Heart left ventricle (tissue), 16 donors: ENCODE results near the gene RSRC2. TPM values are rescaled to one million over a fixed set of nuclear protein-coding genes. Genes with fewer than 3 reads are reported as not detected.

Experiments used
- ATAC-seq, 4 donors: fragments of 200-7000 bp; cut with Tn5 transposase; one replicate each; pipeline ENCODE4 v1.9.1; 2020 to 2022; ENCODE audit warnings: moderate library complexity in 4 of 4, mild to moderate bottlenecking in 3 of 4, moderate number of reproducible peaks in 1 of 4
- DNase-seq, 5 donors: peaks; one replicate each; pipeline ENCODE4 v3.0.0-alpha.2; 2020
- H3K27ac ChIP-seq, 12 donors: fragments of 200-600 bp; sonication (generic) in 4 of 12; one replicate each; pipeline versions ENCODE4 v1.5.0 to v1.8.0; 2016 to 2022; ENCODE audit warnings: mild to moderate bottlenecking in 2 of 12
- H3K27me3 ChIP-seq, 9 donors: fragments of 200-600 bp; sonication (generic) in 2 of 9; one replicate each; pipeline versions ENCODE4 v1.5.1 to v1.8.0; 2016 to 2022; ENCODE audit warnings: mild to moderate bottlenecking in 3 of 9
- H3K36me3 ChIP-seq, 9 donors: fragments of 200-600 bp; sonication (generic) in 2 of 9; one replicate each; pipeline versions ENCODE4 v1.5.0 to v1.8.0; 2018 to 2022; ENCODE audit warnings: mild to moderate bottlenecking in 2 of 9
- H3K4me1 ChIP-seq, 12 donors: fragments of 200-600 bp; sonication (generic) in 4 of 12; one replicate each; pipeline versions ENCODE4 v1.5.0 to v1.8.0; 2016 to 2022; ENCODE audit warnings: mild to moderate bottlenecking in 3 of 12
- H3K4me3 ChIP-seq, 12 donors: fragments of 200-600 bp; sonication (generic) in 4 of 12; one replicate each; pipeline versions ENCODE4 v1.5.0 to v1.8.0; 2017 to 2022; ENCODE audit warnings: mild to moderate bottlenecking in 9 of 12, moderate library complexity in 4 of 12
- H3K9me3 ChIP-seq, 12 donors: fragments of 200-600 bp; sonication (generic) in 4 of 12; one replicate each; pipeline versions ENCODE4 v1.5.0 to v1.8.0; 2016 to 2022; ENCODE audit warnings: mild to moderate bottlenecking in 1 of 12
- POLR2A ChIP-seq, 2 donors: fragments of 450-650 bp; IDR thresholded peaks; one replicate each; pipeline ENCODE4 v1.6.1; 2017; ENCODE audit warnings: antibody characterized with exemption in 2 of 2, mild to moderate bottlenecking in 2 of 2, moderate library complexity in 2 of 2
- WGBS, 4 donors: extraction: QIAGEN DNeasy Blood & Tissue Kit in 2 of 4; methylation state at CpG; one replicate each; pipeline versions ENCODE4 v1.1.5 to v1.1.7; 2013 to 2018; 5-methylcytosine and 5-hydroxymethylcytosine counted together
- intact Hi-C, 10 donors: fragments of 100-400 bp; cut with DNase I; formaldehyde crosslinking; loops; one replicate each; pipeline versions ENCODE4 v1.11.1 to v1.14.2; 2022
- polyA plus RNA-seq, 2 donors: library from polyadenylated mRNA; stranded (reverse); fragments of 200-250 nt; gene quantifications; one replicate each; pipeline ENCODE4 v1.2.3, GENCODE V29; 2013
- total RNA-seq, 9 donors: library from RNA; depleted of rRNA in 2 of 9; stranded (reverse); fragments of >200 nt in 2 of 9; fragmentation: NEBNext Ultra II Directional in 3 of 9; extraction: Animal tissue kit (Norgen Biotek cat#: 25700) in 3 of 9; gene quantifications; one replicate each; pipeline versions ENCODE4 v1.1.0 to v1.2.4, GENCODE V29; 2016 to 2023
- TF ChIP-seq, protein P1 (sequence below), 12 donors: fragments of 200-600 bp; sonication (generic) in 4 of 12; IDR thresholded peaks; one replicate each; pipeline versions ENCODE4 v1.5.0 to v1.8.0; 2018 to 2022; ENCODE audit warnings: antibody characterized with exemption in 12 of 12, mild to moderate bottlenecking in 5 of 12
- donor health status: ischemic (EF 13 %, LVEDD 7.1; RV severe dilation, severe dysfunction).
- donor health status: healthy with polysubstance abuse.
- donor health status: DM: no; HTN: yes; CAD: no.
- donor health status: DM: no; HTN: no; CAD: no.
- donor health status: ischemic (EF 25% LVEDD 6.9; RV normal size, moderate dysfunction).
- donor health status: ischemic (EF 25% LVEDD 5.7; RV mildly dilated, moderate dysfunction).
- donor health status: healthy.
- donor health status: DM: yes; HTN: yes; CAD: no.
- donor health status: ischemic (EF 35%, LVEDD 5.7; RV mildly dilated, moderate dysfunction).
- donor health status: nonischemic (EF 11% LVEDD 7.7; RV severe dilation, severe dysfunction).
- donor health status: DM: yes; HTN: yes; CAD: no.
- donor health status: PGD.
- donor health status: ischemic (EF 29% LVEDD 5.4; RV normal size, mild dysfunction).
- donor health status: nonischemic (EF 23%, LVEDD 6.1; RV moderate dilation, normal function).

The RSRC2 gene
- total and polyA plus RNA-seq, 11 donors: 31.1 to 46.5 (median 35.3) TPM

DNA sequence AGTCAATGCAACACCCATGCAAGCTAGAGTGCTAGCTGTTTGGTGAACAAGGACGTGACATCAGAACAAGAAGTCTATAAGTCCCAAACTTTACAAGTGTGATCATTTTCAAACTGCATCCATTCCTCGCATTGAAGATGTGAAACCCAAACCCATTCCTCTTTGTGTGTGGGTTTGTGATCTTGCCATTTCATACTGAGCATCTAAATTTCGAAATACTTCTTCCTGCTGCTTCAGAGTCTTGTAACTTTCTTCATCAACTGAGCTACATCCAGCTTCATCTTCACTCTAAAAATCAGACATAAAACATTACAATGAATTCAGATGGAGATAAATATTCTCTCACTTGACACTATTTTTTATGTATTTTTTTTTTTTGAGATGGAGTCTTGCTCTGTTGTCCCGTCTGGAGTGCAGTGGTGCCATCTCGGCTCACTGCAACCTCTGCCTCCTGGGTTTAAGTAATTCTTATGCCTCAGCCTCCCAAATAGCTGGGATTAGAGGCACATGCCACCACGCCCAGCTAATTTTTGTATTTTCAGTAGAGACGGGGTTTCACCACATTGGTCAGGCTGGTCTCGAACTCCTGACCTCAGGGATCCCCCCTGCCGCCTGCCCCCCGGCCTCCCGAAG, 21.2 kb downstream of the RSRC2 start:
- no peak overlapping the region for H3K4me3 ChIP-seq
- H3K36me3 ChIP-seq: peaks cover 0 to 85% (median 80%) of the 10 kb centered on the region in 9 donors
- 85 to 91% (median 89%) methylated on average over 11 of the region's 11 CpGs for WGBS, 4 donors
- no peak for TF ChIP-seq POLR2A (IDR thresholded peaks at IDR 0.05)
- TF ChIP-seq, protein P1, sequence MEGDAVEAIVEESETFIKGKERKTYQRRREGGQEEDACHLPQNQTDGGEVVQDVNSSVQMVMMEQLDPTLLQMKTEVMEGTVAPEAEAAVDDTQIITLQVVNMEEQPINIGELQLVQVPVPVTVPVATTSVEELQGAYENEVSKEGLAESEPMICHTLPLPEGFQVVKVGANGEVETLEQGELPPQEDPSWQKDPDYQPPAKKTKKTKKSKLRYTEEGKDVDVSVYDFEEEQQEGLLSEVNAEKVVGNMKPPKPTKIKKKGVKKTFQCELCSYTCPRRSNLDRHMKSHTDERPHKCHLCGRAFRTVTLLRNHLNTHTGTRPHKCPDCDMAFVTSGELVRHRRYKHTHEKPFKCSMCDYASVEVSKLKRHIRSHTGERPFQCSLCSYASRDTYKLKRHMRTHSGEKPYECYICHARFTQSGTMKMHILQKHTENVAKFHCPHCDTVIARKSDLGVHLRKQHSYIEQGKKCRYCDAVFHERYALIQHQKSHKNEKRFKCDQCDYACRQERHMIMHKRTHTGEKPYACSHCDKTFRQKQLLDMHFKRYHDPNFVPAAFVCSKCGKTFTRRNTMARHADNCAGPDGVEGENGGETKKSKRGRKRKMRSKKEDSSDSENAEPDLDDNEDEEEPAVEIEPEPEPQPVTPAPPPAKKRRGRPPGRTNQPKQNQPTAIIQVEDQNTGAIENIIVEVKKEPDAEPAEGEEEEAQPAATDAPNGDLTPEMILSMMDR (IDR thresholded peaks at IDR 0.05): no peak
- H3K9me3 ChIP-seq: no peaks in the 10 kb centered on the region
- H3K4me1 ChIP-seq: peaks cover 0 to 15% (median 5%) of the 10 kb centered on the region in 12 donors
- DNase-seq (no peak), ATAC-seq (no peak)
- no peaks in the 10 kb centered on the region for H3K27me3 ChIP-seq
- intact Hi-C loops: loop anchor here in 1 of 10 donors (2.0 kb wide), 1 partner anchor 21 kb away; no protein-coding TSS in a partner anchor
- H3K27ac ChIP-seq: no peak overlapping the region

GRCh38 chr12:122503783-122504590, 22.7 kb downstream of the RSRC2 start:
- no peak overlapping the region for H3K27ac ChIP-seq

DNA sequence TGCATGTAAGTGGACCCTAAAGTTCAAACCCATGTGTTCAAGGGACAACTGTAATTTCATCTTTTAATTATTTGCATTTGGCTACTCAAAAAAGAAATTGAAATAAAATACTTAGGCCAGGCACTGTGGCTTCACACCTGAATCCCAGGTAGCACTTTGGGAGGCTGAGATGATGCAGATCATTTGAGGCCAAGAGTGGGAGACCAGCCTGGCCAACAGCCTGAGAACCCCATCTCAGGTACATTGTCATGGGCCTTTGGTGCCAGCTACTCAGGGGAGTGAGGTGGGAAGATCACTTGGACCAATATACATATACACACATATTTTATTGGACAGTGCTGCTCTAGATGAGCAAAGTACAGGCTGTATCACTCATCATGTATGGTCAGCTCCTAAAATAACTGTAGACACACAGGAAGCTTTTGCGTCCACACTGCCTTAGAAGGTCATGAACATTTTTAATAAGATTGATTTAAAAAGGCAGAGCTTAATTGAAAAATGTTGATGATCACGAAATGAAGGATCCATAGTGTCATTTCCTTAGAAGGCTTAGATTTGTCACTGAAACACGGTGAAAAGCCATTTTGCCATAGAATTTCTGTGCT, 23.5 kb downstream of the RSRC2 start:
- ATAC-seq (no peak), DNase-seq (no peak)
- intact Hi-C loops: loop anchor here in 1 of 10 donors (5.0 kb wide), 1 partner anchor 249 kb away; the partner anchor contains the start of gene DENR
- WGBS, 4 donors: 78 to 85% (median 83%) methylated on average over 3 of the region's 3 CpGs
- Histone ChIP-seq H3K27ac (no peak overlapping the region), H3K4me1 (peaks cover 0 to 29% (median 19%) of the 10 kb centered on the region in 12 donors), H3K4me3 (no peak overlapping the region), H3K36me3 (peaks cover 0 to 63% (median 57%) of the 10 kb centered on the region in 9 donors), H3K9me3 (no peaks in the 10 kb centered on the region), H3K27me3 (no peaks in the 10 kb centered on the region)
- no peak for TF ChIP-seq POLR2A (IDR thresholded peaks at IDR 0.05)
- TF ChIP-seq, protein P1 (IDR thresholded peaks at IDR 0.05): no peak

More at GRCh38 chr12:122503783-122504590, 22.7 kb downstream of the RSRC2 start:
- H3K27me3 ChIP-seq: no peaks in the 10 kb centered on the region
- H3K4me3 ChIP-seq: no peak overlapping the region
- peaks cover 0 to 70% (median 64%) of the 10 kb centered on the region in 9 donors for H3K36me3 ChIP-seq
- no peaks in the 10 kb centered on the region for H3K9me3 ChIP-seq
- intact Hi-C loops: loop anchor here in 2 of 10 donors (2.0 to 5.0 kb wide), 2 partner anchors 19 to 248 kb away; partner anchors contain the start of gene DENR (in 1 of the 2)
- no peak for ATAC-seq
- no peak for DNase-seq
- WGBS, 4 donors: 78 to 82% (median 78%) methylated on average over 6 of the region's 6 CpGs
- H3K4me1 ChIP-seq: peaks cover 0 to 22% (median 12%) of the 10 kb centered on the region in 12 donors
- TF ChIP-seq POLR2A (IDR thresholded peaks at IDR 0.05): no peak

GRCh38 chr12:122501489-122501989, 25.2 kb downstream of the RSRC2 start:
- peak overlapping the region in 10 of 12 donors; percentile 84 to 100 (median 96) for H3K27ac ChIP-seq
- H3K9me3 ChIP-seq: no peaks in the 10 kb centered on the region
- no peak for TF ChIP-seq POLR2A (IDR thresholded peaks at IDR 0.05)
- TF ChIP-seq, protein P1 (IDR thresholded peaks at IDR 0.05): no peak
- intact Hi-C loops: loop anchor here in 4 of 10 donors (2.0 to 5.0 kb wide), 3 partner anchors 23 to 251 kb away; partner anchors contain the start of genes KNTC1 (in 2 of the 4), RSRC2 (in 2 of the 4) and DENR (in 1 of the 4)
- peaks cover 0 to 57% (median 43%) of the 10 kb centered on the region in 9 donors for H3K36me3 ChIP-seq
- peak overlapping the region in 9 of 12 donors; percentile 67 to 95 (median 78) for H3K4me3 ChIP-seq
- 82 to 89% (median 87%) methylated on average over 9 of the region's 9 CpGs for WGBS, 4 donors
- no peak for ATAC-seq
- no peaks in the 10 kb centered on the region for H3K27me3 ChIP-seq
- H3K4me1 ChIP-seq: peaks cover 0 to 36% (median 28%) of the 10 kb centered on the region in 12 donors
- no peak for DNase-seq
